ENCODE data around the gene L3MBTL4. TPM values are rescaled to one million over a fixed set of nuclear protein-coding genes. Genes with fewer than 3 reads are reported as not detected.

L3MBTL4 gene
- total and polyA plus RNA-seq, 11 donors, result 0.27 to 3.3 (median 1.2) TPM

DNA sequence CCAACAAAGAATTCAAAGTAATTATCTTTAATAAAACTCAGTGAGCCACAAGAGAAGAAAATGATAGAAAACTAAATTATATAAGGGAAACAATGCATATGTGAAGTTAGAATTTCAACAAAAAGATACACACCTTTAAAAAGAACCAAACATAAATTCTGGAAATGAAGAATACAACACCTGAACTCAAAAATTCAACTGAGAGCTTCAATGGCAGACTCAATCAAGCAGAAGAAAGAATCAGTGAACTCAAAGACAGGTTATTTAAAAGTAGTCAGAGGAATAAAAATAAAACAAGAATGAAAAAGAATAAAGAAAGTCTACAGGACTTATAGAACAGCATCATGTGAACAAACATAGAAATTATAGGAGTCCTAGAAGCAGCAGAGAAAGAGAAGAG lies 73.4 kb downstream of the L3MBTL4 start:
- peaks cover 0 to 75% (median 24%) of the 10 kb centered on the region in 12 donors for H3K9me3 ChIP-seq
- H3K4me3 ChIP-seq, result no peak overlapping the region
- ATAC-seq (no peak), DNase-seq (no peak)
- H3K27ac ChIP-seq, result no peak overlapping the region
- H3K27me3 ChIP-seq, result no peaks in the 10 kb centered on the region
- TF ChIP-seq POLR2A (IDR thresholded peaks at IDR 0.05), result no peak
- TF ChIP-seq, protein P1, sequence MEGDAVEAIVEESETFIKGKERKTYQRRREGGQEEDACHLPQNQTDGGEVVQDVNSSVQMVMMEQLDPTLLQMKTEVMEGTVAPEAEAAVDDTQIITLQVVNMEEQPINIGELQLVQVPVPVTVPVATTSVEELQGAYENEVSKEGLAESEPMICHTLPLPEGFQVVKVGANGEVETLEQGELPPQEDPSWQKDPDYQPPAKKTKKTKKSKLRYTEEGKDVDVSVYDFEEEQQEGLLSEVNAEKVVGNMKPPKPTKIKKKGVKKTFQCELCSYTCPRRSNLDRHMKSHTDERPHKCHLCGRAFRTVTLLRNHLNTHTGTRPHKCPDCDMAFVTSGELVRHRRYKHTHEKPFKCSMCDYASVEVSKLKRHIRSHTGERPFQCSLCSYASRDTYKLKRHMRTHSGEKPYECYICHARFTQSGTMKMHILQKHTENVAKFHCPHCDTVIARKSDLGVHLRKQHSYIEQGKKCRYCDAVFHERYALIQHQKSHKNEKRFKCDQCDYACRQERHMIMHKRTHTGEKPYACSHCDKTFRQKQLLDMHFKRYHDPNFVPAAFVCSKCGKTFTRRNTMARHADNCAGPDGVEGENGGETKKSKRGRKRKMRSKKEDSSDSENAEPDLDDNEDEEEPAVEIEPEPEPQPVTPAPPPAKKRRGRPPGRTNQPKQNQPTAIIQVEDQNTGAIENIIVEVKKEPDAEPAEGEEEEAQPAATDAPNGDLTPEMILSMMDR (IDR thresholded peaks at IDR 0.05), result no peak
- no peaks in the 10 kb centered on the region for H3K4me1 ChIP-seq
- H3K36me3 ChIP-seq, result no peaks in the 10 kb centered on the region
- intact Hi-C loops (cut with DNase I), result no loop called here

DNA sequence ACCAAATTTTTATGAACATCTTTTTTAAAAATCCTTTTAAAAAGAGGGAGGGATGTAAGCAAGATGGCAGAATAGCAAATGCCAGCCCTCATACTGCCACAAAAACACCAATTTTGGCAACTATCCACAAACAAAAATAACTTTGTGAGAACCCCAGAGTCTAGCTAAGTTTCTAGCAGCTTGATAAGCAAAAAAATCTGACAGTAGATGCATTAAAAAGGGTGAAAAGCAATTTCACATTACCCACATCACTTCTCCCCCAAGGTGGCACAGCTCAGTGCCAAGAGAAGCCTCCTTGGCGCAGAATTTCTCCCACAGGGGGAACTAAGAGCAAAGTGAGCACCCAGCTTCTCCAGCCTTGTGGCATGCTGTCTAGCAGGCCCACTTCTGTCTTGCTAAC lies 74.6 kb downstream of the L3MBTL4 start:
- TF ChIP-seq, protein P1 (IDR thresholded peaks at IDR 0.05), result no peak
- TF ChIP-seq POLR2A (IDR thresholded peaks at IDR 0.05), result no peak
- no peak overlapping the region for H3K4me3 ChIP-seq
- DNase-seq (no peak), ATAC-seq (no peak)
- 85 to 93% (median 90%) methylated on average over 1 of the region's 1 CpG for WGBS, 4 donors
- no peaks in the 10 kb centered on the region for H3K4me1 ChIP-seq
- no peaks in the 10 kb centered on the region for H3K27me3 ChIP-seq
- H3K36me3 ChIP-seq, result no peaks in the 10 kb centered on the region
- intact Hi-C loops (cut with DNase I), result no loop called here
- peaks cover 0 to 75% (median 24%) of the 10 kb centered on the region in 12 donors for H3K9me3 ChIP-seq
- no peak overlapping the region for H3K27ac ChIP-seq

DNA sequence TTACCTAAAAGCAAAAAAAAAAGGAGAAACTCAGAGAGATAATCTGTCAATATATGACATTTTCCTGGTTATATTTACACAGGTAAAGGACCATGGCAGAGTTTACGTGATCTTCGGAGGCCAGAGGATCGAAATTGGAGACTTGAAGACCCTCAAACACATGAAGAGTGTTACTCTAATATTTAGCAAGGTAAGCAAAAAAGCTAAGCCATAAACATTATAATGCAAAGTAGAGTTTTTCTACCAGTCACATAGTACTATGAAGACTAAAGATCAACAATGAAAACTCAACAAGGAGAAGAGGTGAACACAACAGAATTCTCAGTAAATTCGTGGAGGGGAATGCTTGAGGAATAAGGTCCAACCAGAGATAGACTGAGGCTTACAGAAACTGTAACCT lies 78.5 kb downstream of the L3MBTL4 start:
- ATAC-seq, result no peak
- TF ChIP-seq, protein P1 (IDR thresholded peaks at IDR 0.05), result no peak
- TF ChIP-seq POLR2A (IDR thresholded peaks at IDR 0.05), result no peak
- H3K27ac ChIP-seq, result no peak overlapping the region
- H3K27me3 ChIP-seq, result no peaks in the 10 kb centered on the region
- no peak for DNase-seq
- peaks cover 0 to 41% (median 8%) of the 10 kb centered on the region in 12 donors for H3K9me3 ChIP-seq
- no peaks in the 10 kb centered on the region for H3K36me3 ChIP-seq
- H3K4me1 ChIP-seq, result no peaks in the 10 kb centered on the region
- intact Hi-C loops (cut with DNase I), result no loop called here
- H3K4me3 ChIP-seq, result no peak overlapping the region
- WGBS, 4 donors, result 82 to 85% (median 83%) methylated on average over 4 of the region's 4 CpGs

DNA sequence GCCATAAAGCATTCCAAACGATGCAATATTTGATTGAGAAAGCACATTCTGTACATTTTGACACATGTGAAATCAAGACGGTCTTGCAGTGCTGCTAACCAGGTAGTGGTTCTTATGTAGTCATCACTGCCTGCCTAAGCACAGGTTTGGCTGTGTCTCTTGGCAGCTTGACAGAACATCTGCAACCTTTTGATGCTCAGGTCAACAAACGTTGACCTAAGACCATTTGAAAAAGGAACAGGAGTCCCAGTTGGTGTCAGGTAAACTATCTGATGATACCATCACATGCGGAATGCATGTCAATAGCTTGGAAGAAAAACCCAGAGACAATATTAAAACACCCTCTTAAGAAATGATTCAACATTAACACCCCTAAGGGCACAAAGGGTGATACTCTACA lies 80.7 kb downstream of the L3MBTL4 start:
- H3K4me3 ChIP-seq, result no peak overlapping the region
- H3K9me3 ChIP-seq, result peaks cover 0 to 23% (median 0%) of the 10 kb centered on the region in 12 donors
- no peak for DNase-seq
- TF ChIP-seq, protein P1 (IDR thresholded peaks at IDR 0.05), result no peak
- TF ChIP-seq POLR2A (IDR thresholded peaks at IDR 0.05), result no peak
- no peaks in the 10 kb centered on the region for H3K27me3 ChIP-seq
- intact Hi-C loops (cut with DNase I), result no loop called here
- WGBS, 4 donors, result 66 to 83% (median 78%) methylated on average over 4 of the region's 4 CpGs
- H3K27ac ChIP-seq, result no peak overlapping the region
- H3K36me3 ChIP-seq, result no peaks in the 10 kb centered on the region
- H3K4me1 ChIP-seq, result no peaks in the 10 kb centered on the region
- no peak for ATAC-seq

All from heart left ventricle (tissue), 16 donors.